Adipocyte (in vitro differentiated cells): ENCODE data around the gene SULT1A1.
"Not testable (repeated sequence)": the region's sequence is repeated elsewhere in the genome, so short reads cannot be mapped to it uniquely, and the experiment has no call there.

ENCODE experiments used
- DNase-seq: peaks from one replicate; pipeline ENCODE4 v3.0.0-alpha.2; 2015; ENCODE audit warnings: low read depth
- H3K27me3 ChIP-seq: replicated peaks from 2 replicates; pipeline ENCODE4 v1.7.0; 2013; ENCODE audit warnings: mild to moderate bottlenecking, low read length, moderate library complexity; ENCODE audit not compliant: control insufficient read depth, insufficient read depth
- H3K36me3 ChIP-seq: 2 replicates; pipeline ENCODE4 v1.7.0; 2013; ENCODE audit warnings: low read length, mild to moderate bottlenecking, moderate library complexity; ENCODE audit not compliant: control insufficient read depth, insufficient read depth, severe bottlenecking
- H3K4me1 ChIP-seq: 2 replicates; pipeline ENCODE4 v1.7.0; 2013; ENCODE audit warnings: mild to moderate bottlenecking, low read length, moderate library complexity; ENCODE audit not compliant: control insufficient read depth, insufficient read depth
- H3K4me3 ChIP-seq: 2 replicates; pipeline ENCODE4 v1.7.0; 2013; ENCODE audit warnings: mild to moderate bottlenecking, low read length, moderate library complexity
- H3K9ac ChIP-seq: 2 replicates; pipeline ENCODE4 v1.7.0; 2013; ENCODE audit warnings: mild to moderate bottlenecking, low read length, moderate library complexity
- H3K9me3 ChIP-seq: 2 replicates; pipeline ENCODE4 v1.7.0; 2013; ENCODE audit warnings: mild to moderate bottlenecking, low read length, moderate library complexity; ENCODE audit not compliant: control insufficient read depth

Gene SULT1A1

DNA sequence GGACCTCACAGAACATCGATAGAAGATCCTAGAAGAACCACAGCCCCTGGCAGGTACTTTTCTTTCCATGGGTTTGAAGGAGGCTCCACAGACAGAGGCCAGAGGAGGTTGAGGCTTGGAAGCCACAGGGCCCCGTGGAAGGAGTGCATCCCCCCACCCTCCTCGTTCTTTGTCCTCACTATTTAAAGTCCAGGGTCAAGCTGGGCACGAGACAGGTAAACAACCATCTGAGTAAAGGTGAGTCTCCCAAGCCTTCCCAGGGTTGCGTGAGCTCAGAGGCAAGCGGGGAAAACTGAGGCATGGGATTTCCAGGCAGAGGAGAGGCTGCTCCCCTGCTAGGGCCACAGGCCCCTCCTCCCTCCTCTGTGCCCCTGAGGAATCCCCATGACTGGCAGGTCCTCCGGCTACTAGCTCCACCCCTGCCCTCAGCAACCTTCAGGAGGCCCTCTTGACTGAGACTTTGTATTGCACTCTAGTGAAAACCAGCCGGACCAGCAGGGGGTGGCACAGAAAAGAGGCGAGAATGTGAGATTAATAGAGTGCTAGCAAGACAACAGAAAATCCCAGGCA lies 12.1 kb downstream of the SULT1A1 start:
- no peaks in the 10 kb centered on the region for H3K36me3 ChIP-seq
- no peak overlapping the region for H3K4me3 ChIP-seq
- no peak for DNase-seq
- H3K9me3 ChIP-seq, result no peaks in the 10 kb centered on the region
- peaks cover 4% of the 10 kb centered on the region for H3K4me1 ChIP-seq
- H3K9ac ChIP-seq, result no peak overlapping the region
- H3K27me3 ChIP-seq, result peaks cover 12% of the 10 kb centered on the region

- H3K36me3 ChIP-seq, result no peaks in the 10 kb centered on the region
- no peak within 1 kb of the TSS for H3K4me3 ChIP-seq
- peaks cover 4% of the 10 kb centered on the region for H3K4me1 ChIP-seq
- no peak within 1 kb of the TSS for H3K9ac ChIP-seq
- peaks cover 12% of the 10 kb centered on the region for H3K27me3 ChIP-seq
- no peaks in the 10 kb centered on the region for H3K9me3 ChIP-seq
- no peak for DNase-seq
Observed at GRCh38 chr16:28596840-28597691, 12.8 kb downstream of the SULT1A1 start, which contains the start of gene SULT1A2. SULT1A2 (minus strand) TSS chr16:28597050; CDS start chr16:28595930, 1,120 bp downstream.

DNA sequence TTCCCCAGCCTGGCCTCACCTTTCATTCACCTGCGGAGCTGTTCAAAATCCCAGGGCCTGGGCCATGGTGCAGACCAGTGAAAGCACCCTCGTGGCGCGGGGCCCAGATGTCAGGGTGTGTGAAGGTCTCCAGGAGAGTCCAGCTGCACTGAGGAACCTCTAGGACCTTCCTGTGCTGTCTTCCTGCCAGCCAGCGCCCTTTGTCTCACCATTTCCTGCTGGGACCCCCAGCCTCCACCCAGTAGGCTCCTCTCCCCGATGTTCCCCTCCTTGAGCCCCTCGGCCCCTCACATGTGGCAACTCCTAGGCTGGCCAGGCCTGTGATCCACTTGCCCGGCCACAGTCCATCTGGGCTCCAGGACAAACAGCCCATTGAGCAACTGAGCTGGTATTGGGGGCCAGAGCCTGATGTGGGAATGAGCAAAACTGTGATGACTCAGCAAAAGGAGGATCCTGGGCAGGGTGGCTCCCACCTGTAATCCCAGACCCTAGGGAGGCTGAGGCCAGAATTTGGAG lies 13.7 kb downstream of the SULT1A1 start:
- no peak for DNase-seq
- Histone ChIP-seq H3K9me3 (no peaks in the 10 kb centered on the region), H3K9ac (no peak overlapping the region), H3K27me3 (peaks cover 12% of the 10 kb centered on the region), H3K4me1 (peaks cover 4% of the 10 kb centered on the region), H3K36me3 (peaks cover 5% of the 10 kb centered on the region), H3K4me3 (no peak overlapping the region)

DNA sequence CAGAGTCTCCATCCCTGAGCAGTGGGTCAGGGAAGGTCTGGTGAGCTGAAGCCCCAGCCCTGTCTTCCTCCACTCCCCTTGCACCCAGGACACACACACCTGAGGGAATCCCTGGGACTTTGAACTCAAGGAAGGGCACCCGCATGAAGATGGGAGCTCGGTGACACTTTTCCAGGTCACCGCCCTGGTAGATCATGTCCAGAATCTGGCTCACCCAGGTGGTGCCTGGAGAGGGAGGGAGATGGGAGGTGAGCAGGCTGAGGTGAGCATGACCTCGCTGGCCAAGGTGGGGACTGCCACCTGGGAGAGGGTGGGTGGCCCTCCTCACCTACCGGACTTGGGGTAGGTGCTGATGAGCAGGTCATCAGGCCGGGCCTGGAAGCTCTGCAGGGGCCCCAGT lies 14.4 kb downstream of the SULT1A1 start:
- not testable (repeated sequence) for H3K9me3 ChIP-seq, H3K4me1 ChIP-seq, H3K4me3 ChIP-seq, H3K9ac ChIP-seq, DNase-seq
- Histone ChIP-seq H3K27me3 (peaks cover 12% of the 10 kb centered on the region), H3K36me3 (peaks cover 12% of the 10 kb centered on the region)

DNA sequence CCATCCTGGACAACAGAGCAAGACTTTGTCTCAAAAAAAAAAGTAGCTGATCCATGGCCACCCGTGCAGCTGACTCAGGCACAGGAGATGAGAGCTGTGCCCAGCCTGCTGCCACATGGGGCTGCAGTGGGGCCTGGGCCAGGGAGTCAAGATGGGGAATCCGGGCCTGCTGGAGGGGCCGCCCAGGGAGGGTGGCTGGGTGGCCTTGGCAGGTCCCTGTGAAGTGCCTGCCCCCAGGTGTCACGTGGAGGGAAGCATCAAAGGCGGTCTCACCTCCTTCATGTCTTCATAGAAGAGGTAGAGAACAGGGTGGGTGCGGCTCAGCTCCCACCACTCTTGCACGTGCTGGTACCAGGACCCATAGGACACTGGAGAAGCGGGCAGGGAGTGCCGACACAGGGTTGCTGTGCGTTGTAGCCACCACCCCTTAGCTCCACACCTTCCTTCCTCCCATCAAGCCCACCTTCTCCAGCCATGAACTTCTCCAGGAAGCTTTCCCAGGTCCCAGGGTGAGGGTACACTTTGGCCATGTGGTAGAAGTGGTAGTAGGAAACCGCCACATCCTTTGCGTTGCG lies 16.8 kb downstream of the SULT1A1 start:
- Histone ChIP-seq H3K9ac (no peak overlapping the region), H3K27me3 (peaks cover 10% of the 10 kb centered on the region), H3K4me1 (peaks cover 4% of the 10 kb centered on the region), H3K36me3 (peaks cover 24% of the 10 kb centered on the region), H3K4me3 (no peak overlapping the region), H3K9me3 (no peaks in the 10 kb centered on the region)
- DNase-seq, result no peak

DNA sequence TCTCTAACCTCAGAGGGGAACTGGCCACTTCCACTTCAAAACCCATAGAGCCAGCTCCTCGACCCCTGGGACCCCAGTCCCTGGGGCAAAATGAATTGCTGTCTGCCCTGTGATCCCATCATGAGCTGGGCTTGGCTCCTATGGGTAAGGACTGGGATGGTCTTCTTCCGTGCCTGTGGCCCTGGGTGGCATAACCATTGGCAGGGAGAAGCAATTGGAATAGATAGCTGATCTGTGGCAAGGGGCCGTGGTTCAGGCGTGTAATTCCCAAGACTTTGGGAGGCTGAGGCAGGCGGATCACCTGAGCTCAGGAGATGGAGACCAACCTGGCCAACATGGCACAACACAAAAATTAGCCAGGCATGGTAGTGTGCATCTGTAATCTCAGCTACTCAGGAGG lies 17.3 kb downstream of the SULT1A1 start:
- Histone ChIP-seq H3K4me3 (no peak overlapping the region), H3K9ac (no peak overlapping the region), H3K9me3 (no peaks in the 10 kb centered on the region), H3K27me3 (peaks cover 4% of the 10 kb centered on the region), H3K36me3 (peaks cover 24% of the 10 kb centered on the region), H3K4me1 (peaks cover 4% of the 10 kb centered on the region)
- DNase-seq, result no peak

- H3K4me1 ChIP-seq, result no peaks in the 10 kb centered on the region
- H3K9me3 ChIP-seq, result no peaks in the 10 kb centered on the region
- H3K4me3 ChIP-seq, result no peak overlapping the region
- peaks cover 4% of the 10 kb centered on the region for H3K27me3 ChIP-seq
- H3K9ac ChIP-seq, result no peak overlapping the region
- peaks cover 27% of the 10 kb centered on the region for H3K36me3 ChIP-seq
- DNase-seq, result no peak
Observed at GRCh38 chr16:28591355-28591754, 18.5 kb downstream of the SULT1A1 start.

GRCh38 chr16:28590384-28591340 lies 19.2 kb downstream of the SULT1A1 start:
- H3K9me3 ChIP-seq, result no peaks in the 10 kb centered on the region
- DNase-seq, result no peak
- no peaks in the 10 kb centered on the region for H3K4me1 ChIP-seq
- H3K36me3 ChIP-seq, result peaks cover 30% of the 10 kb centered on the region
- H3K9ac ChIP-seq, result no peak overlapping the region
- H3K27me3 ChIP-seq, result peaks cover 4% of the 10 kb centered on the region
- no peak overlapping the region for H3K4me3 ChIP-seq

- Histone ChIP-seq H3K4me1 (no peaks in the 10 kb centered on the region), H3K36me3 (peaks cover 36% of the 10 kb centered on the region), H3K4me3 (no peak overlapping the region), H3K9me3 (no peaks in the 10 kb centered on the region), H3K27me3 (no peaks in the 10 kb centered on the region), H3K9ac (no peak overlapping the region)
- DNase-seq, result no peak
Observed at GRCh38 chr16:28589930-28590329, 19.9 kb downstream of the SULT1A1 start.

GRCh38 chr16:28589069-28589468 lies 20.8 kb downstream of the SULT1A1 start:
- no peak overlapping the region for H3K9ac ChIP-seq
- no peaks in the 10 kb centered on the region for H3K9me3 ChIP-seq
- DNase-seq, result no peak
- no peaks in the 10 kb centered on the region for H3K27me3 ChIP-seq
- H3K36me3 ChIP-seq, result peaks cover 39% of the 10 kb centered on the region
- no peak overlapping the region for H3K4me3 ChIP-seq
- H3K4me1 ChIP-seq, result no peaks in the 10 kb centered on the region
